CD4-positive, alpha-beta T cell treated with Interleukin-10 for 1 hour (primary cell): ENCODE results near the gene TMEM179.

Experiments
- DNase-seq: peaks from one replicate; pipeline ENCODE4 v3.0.0-alpha.2; 2020

TMEM179 gene

GRCh38 chr14:104541905-104542465 lies 62.6 kb downstream of the TMEM179 start:
- DNase-seq, result no peak
